ENCODE results near the gene SMYD3.

SMYD3 gene

DNA sequence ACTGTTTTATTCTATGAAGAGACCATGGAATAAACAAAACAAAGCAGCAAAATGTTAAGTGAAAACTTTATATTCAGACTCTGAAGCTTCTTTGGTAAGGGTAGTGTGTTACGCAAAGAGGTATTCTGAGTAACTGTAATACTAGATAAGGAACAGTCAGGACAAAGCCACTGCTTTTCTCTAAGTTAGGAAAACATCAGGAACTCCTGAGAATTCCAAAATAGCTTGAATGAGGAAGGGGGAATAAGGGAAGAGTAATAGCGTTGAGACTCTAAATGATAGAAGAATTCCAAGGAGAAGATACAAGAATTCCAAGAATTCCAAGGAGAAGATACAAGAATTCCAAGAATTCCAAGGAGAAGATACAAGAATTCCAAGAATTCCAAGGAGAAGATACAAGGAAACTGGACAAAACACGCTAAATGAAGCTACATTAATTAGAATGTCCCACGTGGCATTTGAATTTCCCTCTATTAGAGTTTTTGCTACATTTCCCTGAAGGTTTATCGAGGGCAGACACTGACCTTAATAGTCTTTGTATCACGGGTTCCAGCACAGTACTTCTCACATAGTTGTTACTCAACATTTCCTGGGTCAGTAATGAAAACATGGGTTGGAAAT lies 71.5 kb downstream of the SMYD3 start:
- no peak overlapping the region for H2AFZ ChIP-seq (ENCODE audit: low read depth, low read length)
- TF ChIP-seq, protein P1, sequence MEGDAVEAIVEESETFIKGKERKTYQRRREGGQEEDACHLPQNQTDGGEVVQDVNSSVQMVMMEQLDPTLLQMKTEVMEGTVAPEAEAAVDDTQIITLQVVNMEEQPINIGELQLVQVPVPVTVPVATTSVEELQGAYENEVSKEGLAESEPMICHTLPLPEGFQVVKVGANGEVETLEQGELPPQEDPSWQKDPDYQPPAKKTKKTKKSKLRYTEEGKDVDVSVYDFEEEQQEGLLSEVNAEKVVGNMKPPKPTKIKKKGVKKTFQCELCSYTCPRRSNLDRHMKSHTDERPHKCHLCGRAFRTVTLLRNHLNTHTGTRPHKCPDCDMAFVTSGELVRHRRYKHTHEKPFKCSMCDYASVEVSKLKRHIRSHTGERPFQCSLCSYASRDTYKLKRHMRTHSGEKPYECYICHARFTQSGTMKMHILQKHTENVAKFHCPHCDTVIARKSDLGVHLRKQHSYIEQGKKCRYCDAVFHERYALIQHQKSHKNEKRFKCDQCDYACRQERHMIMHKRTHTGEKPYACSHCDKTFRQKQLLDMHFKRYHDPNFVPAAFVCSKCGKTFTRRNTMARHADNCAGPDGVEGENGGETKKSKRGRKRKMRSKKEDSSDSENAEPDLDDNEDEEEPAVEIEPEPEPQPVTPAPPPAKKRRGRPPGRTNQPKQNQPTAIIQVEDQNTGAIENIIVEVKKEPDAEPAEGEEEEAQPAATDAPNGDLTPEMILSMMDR (IDR thresholded peaks at IDR 0.05; ENCODE audit: borderline replicate concordance, extremely low read depth, low read length, poor library complexity, severe bottlenecking), result no peak
- no peak for TF ChIP-seq EZH2 (IDR thresholded peaks at IDR 0.05; ENCODE audit: borderline replicate concordance, low read depth, low read length, severe bottlenecking)
- no peak overlapping the region for H3K27ac ChIP-seq (ENCODE audit: low read length)
- DNase-seq (no peak), ATAC-seq (ENCODE audit: insufficient read depth, low read depth) (no peak)
- 0 out of 2 replicates have a peak, but pooled peaks cover 3% of the 10 kb centered on the region for H3K4me1 ChIP-seq (ENCODE audit: insufficient read depth, low read length)
- no peaks in the 10 kb centered on the region for H3K27me3 ChIP-seq (ENCODE audit: insufficient read depth, low read length, poor library complexity)
- H3K36me3 ChIP-seq (ENCODE audit: insufficient read depth, low read length), result no peaks in the 10 kb centered on the region
- peaks cover 6% of the 10 kb centered on the region for H3K9me3 ChIP-seq (ENCODE audit: insufficient read depth, low read length, severe bottlenecking)
- no peak overlapping the region for H3K4me3 ChIP-seq (ENCODE audit: low read depth in 1 of 2, low read length in 2 of 2)
- H3K9ac ChIP-seq (ENCODE audit: low read depth, low read length), result no peak overlapping the region
- no peaks in the 10 kb centered on the region for H4K20me1 ChIP-seq (ENCODE audit: insufficient read depth, low read length)
- no peaks in the 10 kb centered on the region for H3K79me2 ChIP-seq (ENCODE audit: insufficient read depth, low read length)
- H3K4me2 ChIP-seq (ENCODE audit: insufficient read depth, low read length), result no peak overlapping the region

DNA sequence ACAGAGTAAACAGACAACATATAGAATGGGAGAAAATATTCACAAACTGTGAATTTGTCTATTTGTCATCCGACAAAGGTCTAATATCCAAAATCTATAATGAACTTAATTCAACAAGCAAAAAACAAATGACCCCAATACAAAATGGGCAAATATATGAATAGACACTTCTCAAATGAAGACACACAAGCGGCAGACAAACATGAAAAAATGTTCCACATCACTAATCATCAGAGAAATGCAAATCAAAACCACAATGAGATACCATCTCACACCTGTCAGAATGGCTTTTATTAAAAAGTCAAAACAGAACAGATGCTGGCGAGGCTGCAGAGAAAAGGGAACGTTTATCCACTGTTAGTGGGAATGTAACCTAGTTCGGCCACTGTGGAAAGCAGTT lies 72.7 kb downstream of the SMYD3 start:
- Histone ChIP-seq H3K4me3 (ENCODE audit: low read depth in 1 of 2, low read length in 2 of 2) (no peak overlapping the region), H2AFZ (ENCODE audit: low read depth, low read length) (no peak overlapping the region)

DNA sequence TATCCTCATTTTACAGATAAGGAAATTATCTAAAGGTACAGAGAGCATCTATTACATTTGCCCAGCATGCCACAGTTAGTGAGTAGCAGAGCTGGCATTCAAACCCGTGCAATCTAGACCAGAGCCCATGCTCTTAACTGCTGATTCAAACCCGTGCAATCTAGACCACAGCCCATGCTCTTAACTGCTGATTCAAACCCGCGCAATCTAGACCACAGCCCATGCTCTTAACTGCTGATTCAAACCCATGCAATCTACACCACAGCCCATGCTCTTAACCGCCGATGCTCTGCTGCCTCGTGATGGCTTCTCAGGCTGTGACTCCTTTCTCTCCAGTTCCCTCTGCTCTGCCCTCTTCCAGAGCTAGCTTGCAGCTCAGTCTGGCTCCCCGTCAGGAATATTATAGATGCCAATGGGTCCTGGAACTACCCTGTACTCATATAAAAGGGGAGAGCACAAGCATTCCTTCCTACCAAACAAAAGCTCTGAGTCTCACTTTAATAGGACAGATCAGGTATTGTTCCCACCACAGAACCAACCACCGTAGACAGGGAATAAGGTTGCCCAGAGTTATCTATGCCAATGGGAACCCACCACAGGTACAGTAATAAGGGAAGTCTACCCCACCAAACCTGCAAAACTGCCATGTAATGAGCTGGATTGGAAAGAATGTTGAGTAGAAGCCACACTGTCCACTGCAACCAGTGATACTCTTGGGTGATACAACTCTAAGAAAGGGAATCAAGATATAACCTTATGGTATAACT lies 78.4 kb downstream of the SMYD3 start:
- H3K4me2 ChIP-seq (ENCODE audit: insufficient read depth, low read length), result no peak overlapping the region
- peak; percentile 93 for ATAC-seq (ENCODE audit: insufficient read depth, low read depth)
- H3K9ac ChIP-seq (ENCODE audit: low read depth, low read length), result peak overlapping the region; percentile 14; the same call in 1 of the 2 replicates
- 0 out of 2 replicates have a peak, but pooled peaks cover 2% of the 10 kb centered on the region for H3K79me2 ChIP-seq (ENCODE audit: insufficient read depth, low read length)
- no peaks in the 10 kb centered on the region for H3K9me3 ChIP-seq (ENCODE audit: insufficient read depth, low read length, severe bottlenecking)
- H4K20me1 ChIP-seq (ENCODE audit: insufficient read depth, low read length), result no peaks in the 10 kb centered on the region
- H3K27ac ChIP-seq (ENCODE audit: low read length), result peak overlapping the region; percentile 61
- H3K4me3 ChIP-seq (ENCODE audit: low read depth in 1 of 2, low read length in 2 of 2), result no peak overlapping the region
- peak; percentile 85 for DNase-seq
- no peaks in the 10 kb centered on the region for H3K36me3 ChIP-seq (ENCODE audit: insufficient read depth, low read length)
- no peaks in the 10 kb centered on the region for H3K27me3 ChIP-seq (ENCODE audit: insufficient read depth, low read length, poor library complexity)
- no peak for TF ChIP-seq EZH2 (IDR thresholded peaks at IDR 0.05; ENCODE audit: borderline replicate concordance, low read depth, low read length, severe bottlenecking)
- TF ChIP-seq, protein P1 (IDR thresholded peaks at IDR 0.05; ENCODE audit: borderline replicate concordance, extremely low read depth, low read length, poor library complexity, severe bottlenecking), result no peak
- peaks cover 19% of the 10 kb centered on the region for H3K4me1 ChIP-seq (ENCODE audit: insufficient read depth, low read length)
- H2AFZ ChIP-seq (ENCODE audit: low read depth, low read length), result no peak overlapping the region

More for the DNA sequence above, 72.7 kb downstream of the SMYD3 start:
- no peaks in the 10 kb centered on the region for H3K27me3 ChIP-seq (ENCODE audit: insufficient read depth, low read length, poor library complexity)
- no peaks in the 10 kb centered on the region for H3K79me2 ChIP-seq (ENCODE audit: insufficient read depth, low read length)
- no peaks in the 10 kb centered on the region for H3K36me3 ChIP-seq (ENCODE audit: insufficient read depth, low read length)
- ATAC-seq (ENCODE audit: insufficient read depth, low read depth), result peak; percentile 29; the same call in 2 of the 3 replicates
- H3K4me1 ChIP-seq (ENCODE audit: insufficient read depth, low read length), result peaks cover 3% of the 10 kb centered on the region; the same call in 1 of the 2 replicates
- no peak overlapping the region for H3K4me2 ChIP-seq (ENCODE audit: insufficient read depth, low read length)
- no peak overlapping the region for H3K9ac ChIP-seq (ENCODE audit: low read depth, low read length)
- TF ChIP-seq, protein P1 (IDR thresholded peaks at IDR 0.05; ENCODE audit: borderline replicate concordance, extremely low read depth, low read length, poor library complexity, severe bottlenecking), result no peak
- no peak for TF ChIP-seq EZH2 (IDR thresholded peaks at IDR 0.05; ENCODE audit: borderline replicate concordance, low read depth, low read length, severe bottlenecking)
- H4K20me1 ChIP-seq (ENCODE audit: insufficient read depth, low read length), result no peaks in the 10 kb centered on the region
- no peak for DNase-seq
- H3K27ac ChIP-seq (ENCODE audit: low read length), result no peak overlapping the region
- peaks cover 6% of the 10 kb centered on the region for H3K9me3 ChIP-seq (ENCODE audit: insufficient read depth, low read length, severe bottlenecking)

Data from DND-41 (cell line).